GM19372 (cell line): ENCODE results near the gene C5orf15.

ENCODE experiments used
- ATAC-seq: cut with Tn5 transposase; IDR thresholded peaks from one replicate; pipeline ENCODE4 v1.9.1; 2021; ENCODE audit warnings: mild to moderate bottlenecking, low read depth, moderate library complexity; ENCODE audit not compliant: unreplicated experiment

Gene C5orf15

DNA sequence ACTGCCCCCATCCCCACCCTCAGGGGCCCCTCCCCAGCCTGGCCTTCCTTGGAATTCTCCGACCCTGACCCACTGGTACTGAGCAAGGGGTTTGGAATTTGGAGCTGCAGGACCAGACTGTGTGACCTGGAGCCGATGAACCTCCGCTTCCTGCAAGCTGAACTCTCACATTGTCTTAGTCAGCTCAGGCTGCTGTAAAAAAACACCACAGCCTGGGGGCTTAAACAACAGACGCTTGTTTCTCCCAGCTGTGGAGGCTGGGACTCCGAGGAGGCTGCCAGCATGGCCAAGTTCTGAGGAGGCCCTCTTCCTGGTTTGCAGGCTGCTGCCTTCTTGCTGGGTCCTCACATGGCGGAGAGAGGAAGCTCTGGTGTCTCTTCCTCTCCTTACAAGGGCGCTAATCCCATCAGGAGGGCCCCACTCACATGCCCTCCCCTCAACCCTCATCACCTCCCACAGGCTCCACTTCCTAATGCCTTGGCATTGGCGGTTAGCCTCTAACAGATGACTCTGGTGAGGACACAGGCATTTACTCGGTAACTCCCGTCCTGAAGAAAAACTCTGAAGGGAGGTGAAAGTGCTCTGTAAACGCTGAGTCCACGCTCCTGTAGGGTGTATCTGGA is 42.4 kb downstream of the C5orf15 start:
- ATAC-seq: no peak

DNA sequence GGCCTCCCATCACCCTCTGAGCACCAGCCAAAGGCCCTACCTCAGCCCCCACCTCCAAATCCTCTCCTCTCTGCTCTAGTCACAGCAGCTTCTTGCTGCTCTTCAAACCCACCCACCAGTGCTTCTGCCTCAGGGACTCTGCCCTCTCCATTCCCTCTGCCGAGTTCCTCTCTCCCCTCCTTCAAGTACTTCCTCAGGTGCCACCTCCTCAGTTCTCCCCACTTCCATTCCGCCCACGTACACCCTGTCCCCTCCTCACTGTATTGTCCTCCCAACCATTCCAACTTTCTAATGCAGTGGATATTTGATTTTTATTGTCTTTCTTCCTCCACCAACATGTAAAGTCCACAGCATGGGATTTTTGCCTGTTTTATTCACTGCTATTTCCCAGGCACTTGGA is 43.2 kb downstream of the C5orf15 start:
- ATAC-seq: no peak

DNA sequence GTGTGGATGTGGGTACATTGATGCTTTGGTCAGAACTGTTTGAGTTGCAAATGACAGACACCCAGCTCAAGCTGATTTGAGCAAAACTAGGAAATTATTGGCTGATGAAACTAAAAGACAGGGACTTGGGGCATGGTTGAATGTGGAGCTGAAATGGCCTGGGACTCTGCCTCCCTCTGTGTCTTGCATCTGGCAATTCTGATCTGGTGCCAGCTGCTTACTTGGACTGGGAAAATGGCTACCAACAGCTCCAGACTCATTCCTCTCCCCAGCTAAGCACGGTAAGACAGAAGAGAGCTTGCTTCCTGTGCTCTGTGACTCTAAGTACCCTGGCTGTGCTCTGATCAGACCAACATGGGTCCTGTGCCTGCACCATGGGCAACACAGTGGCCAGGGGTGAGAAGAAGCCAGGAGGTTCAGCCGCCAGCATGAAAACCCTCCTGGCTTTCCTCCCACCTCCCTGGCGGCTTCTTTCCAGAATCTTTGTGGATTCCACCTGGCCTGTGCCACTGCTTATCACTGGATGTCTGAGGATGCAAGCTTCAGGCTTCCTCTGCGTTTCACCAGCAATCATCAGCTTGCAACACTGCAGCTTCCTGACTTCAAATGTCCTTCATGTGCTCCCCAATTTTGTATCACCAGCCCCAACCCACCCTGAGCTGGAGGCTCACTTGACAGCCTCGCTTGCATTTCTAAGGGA is 44.1 kb downstream of the C5orf15 start:
- ATAC-seq: no peak

DNA sequence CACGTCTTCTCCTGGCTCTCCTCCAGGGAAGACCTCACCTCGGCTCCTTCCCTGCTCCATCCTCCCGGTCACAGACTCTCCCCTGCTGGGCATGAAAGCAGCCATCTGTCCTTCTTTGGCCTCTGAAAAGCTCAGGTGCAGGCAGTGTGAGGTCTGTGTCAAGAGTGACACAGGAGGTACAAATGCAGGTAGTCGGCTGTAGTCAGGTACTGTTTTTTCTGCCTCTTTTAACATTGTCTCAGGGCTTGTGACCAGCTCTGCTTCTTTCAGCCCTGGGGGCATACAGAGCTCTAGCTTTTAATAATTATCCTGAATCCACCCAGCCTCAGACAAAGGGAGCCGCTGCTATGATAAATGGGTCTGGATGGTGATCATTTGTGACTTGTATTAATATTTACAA is 46.4 kb downstream of the C5orf15 start:
- ATAC-seq: no peak

DNA sequence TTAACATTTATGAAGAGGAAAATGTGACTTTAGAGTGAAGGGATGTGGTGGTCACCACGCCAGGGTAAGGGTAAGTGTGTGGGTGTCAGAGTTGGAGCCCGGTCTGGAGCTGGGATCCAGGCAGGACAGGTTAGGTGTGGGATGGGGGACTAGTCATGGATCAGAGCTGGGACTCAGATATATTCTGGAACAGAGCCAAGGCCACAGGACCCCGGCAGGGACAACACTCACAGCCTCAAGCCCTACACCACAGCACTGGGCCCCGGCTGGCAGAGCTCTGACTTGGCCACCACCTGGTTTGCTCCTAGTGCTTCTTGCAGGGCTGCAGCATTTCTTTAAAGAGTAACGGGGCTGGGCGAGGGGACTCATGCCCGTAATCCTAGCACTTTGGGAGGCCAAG is 47.4 kb downstream of the C5orf15 start:
- no peak for ATAC-seq

DNA sequence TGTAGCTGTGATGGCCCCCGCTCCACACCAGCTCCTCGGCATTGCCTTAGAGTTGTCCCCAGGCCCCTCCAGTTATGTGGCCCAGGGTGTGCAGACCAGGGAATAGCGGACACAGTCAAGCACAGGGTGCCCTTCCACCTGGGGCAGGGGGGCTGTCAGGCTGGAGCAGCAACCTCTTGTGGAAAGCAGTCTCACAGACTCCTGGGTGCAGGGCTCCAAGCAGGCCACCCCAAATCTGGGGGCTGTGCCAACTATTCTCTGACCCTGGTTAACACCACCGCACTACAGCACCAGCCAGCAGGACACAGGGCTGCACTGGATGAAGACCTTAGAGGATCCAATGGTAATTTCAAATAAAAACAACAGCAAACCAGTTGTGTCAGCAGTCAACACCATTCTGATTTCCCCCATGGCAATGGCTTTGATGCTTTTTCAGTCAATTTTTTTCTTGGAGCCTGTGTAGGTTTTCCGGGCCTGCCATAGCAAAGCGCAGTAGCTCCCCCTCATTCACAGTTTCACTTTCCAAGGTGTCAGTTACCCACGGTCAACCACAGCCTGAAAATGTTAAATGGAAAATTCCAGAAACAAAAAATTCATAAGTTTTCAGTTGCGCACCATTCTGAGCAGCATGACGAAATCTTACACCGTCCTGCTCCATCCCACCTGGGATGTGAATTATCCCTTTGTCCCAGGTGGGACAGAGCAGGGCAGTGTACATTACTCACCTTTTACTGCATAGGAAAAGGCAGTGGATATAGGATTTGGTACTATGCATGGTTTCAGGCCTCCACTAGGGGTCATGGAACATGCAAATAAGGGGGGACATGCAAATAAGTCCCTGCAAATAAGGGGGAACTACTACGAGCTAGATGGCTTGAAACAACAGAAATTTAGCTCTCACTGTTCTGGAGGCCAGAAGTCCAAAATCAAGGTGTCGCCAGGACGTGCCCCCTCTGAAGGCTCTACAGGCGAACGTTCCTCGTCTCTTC is 49.0 kb downstream of the C5orf15 start:
- no peak for ATAC-seq

DNA sequence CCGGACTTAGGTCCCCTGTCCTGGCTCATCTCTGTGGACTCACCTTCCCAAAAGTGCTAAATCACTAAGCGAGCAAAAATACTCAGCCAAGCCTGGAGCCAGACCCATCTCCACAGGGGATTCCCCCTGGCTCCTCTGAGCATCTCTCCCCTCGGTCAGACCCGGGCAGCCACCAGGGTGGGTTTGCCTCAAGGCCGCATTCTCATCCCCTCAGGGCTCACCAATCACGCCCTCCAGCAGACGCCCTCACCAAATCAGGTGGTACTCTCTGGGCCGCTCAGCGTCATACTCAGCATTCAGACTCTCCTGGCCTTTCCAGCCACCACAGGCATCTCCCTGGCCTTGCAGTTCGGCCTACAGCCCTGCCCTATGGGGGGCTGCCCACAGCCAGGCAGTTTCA is 49.7 kb downstream of the C5orf15 start:
- ATAC-seq: no peak

DNA sequence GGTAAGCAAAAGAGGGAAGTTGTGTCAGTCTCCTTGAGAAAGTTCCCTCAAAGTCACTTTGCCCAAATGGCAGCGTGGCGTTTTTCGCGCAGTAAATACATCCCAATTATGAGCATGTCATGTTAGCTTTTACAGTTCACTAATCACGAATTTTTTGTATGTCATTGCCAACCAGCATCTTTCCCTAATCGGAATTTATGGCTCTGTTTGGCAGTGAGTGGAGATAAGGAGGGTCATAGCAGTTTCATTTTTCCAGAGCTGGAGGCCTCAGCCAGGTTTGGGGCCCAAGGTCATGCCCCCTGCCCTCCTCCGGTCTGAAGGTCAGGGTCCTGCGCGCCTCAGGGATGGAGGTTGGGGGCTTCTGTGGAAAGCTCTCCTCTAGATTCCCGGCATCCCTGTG is 50.1 kb downstream of the C5orf15 start:
- ATAC-seq: no peak

DNA sequence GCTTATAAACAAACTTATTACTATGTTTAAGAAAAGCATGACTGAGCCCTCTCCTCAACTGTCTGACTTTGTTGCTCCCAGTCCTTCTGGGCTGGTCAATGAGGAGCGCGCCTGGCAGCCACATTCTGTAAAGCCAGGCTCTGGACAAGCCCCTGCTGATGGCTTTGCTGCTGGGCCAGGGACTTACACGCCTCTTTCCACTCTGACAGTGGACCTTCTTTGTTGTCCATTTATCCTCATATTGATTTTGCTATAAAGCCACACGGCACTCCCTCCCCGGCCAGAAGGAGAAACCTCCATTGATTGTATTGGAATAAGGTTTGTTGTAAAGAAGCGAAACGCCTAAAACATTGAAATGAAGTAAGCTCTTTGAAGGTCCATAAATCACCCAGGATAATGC is 50.6 kb downstream of the C5orf15 start:
- no peak for ATAC-seq

DNA sequence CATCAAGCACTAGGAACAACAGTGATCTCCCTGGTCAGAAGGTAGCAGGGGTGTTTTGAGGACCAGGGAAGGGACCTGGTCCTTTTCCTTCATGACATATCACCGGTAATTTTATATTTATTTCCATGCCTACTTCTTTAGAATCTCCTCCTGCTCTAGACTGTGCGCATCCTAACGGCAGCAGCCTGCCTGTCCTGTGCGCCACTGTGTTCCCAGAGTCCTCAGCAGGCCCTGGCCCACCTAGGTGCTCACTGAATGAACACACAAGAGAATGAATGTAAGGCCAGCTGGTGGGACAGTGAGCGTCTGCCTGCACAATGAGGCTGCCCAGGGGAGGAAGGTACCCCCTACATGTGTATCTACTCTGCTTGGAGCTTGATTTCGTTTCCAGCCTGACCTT is 51.5 kb downstream of the C5orf15 start:
- no peak for ATAC-seq

DNA sequence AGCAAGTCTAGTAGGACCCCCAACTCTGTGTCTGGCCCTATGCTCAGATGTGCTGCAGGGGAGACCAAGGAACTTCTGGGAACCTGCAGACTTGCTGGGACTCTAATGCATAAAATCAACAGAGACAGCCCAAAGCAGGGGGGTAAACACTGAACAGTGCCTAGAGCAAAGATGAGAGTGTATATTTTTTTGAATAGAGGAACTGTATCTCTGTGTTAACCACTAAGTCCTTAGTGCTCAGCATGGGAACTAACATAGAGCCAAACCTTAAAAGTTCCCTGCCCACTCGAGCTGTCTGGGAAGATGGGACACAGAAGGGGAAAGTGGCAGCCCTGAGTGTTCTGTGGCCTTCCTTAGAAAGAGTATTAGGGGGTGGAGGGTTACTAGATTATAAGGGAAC is 51.9 kb downstream of the C5orf15 start:
- no peak for ATAC-seq

DNA sequence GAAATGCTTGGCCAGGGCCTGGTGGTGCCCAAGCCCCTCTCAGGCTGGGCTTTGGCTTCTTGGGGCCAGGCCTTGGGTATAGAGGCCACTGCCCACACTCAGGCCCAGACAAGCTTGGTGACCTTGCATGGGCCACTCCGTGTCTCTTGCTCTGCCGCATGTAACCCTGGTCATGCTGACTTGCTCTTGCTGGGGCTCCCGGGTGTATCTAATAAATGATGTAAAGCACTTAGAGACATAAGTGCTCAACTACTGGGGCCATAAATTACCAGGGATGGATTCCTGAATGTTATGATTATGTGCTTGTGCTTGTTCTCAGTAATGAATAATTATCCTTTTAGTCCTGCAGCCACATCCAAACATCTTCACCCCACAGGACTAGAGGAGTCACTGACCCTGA is 54.0 kb downstream of the C5orf15 start:
- no peak for ATAC-seq

DNA sequence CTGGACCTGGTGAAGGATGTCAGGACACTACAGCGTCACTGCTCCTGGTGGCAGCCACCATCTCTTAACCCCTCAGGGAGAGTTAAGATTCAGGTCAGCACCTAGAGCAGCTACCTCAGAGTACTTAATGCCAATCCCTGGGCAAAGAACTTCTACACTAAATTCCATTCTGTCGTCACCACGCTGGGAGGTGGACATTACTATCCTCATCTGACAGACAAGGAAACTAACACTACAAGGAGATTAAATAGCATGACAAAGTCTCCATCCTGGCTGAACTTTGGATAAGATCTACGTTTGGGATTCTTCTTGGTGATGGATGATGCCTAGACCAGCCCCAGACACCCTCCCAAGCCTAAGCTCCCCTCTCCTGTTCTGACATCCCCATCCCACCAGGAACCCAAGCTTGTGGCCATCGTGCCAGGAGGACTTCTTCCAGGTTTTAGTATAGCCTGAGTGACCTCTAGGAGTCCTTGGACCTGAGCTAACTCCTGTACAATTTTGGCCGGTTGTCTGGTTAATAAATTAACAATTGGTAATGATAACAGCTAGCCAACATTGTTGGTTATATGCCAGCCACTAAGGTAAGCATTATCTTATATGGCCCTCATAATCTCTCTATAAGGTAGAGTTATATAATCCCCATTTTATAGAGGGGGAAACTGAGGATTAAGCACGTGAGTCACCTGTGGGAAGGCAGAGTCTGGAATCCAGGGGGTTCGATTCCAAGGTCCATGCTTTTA is 54.8 kb downstream of the C5orf15 start:
- no peak for ATAC-seq

DNA sequence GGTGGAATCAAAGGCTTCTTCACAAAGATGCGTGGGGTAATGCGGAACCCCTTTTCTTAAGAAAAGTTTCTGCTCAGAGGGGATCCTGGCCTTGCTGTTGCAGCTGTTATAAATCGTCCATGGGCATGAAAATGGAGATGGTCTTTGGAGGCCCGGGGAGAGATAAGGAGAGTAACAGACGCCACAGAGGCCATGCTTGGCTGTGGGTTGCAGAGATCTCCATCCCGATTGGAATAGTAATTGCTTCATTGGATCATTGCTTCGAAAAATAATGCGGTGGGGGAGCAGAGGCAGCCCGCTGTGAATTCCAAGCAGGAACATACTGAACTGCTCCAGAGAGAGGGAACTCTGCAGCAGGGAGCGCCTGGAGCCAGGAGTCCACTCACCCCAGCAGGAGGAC is 55.5 kb downstream of the C5orf15 start:
- no peak for ATAC-seq

DNA sequence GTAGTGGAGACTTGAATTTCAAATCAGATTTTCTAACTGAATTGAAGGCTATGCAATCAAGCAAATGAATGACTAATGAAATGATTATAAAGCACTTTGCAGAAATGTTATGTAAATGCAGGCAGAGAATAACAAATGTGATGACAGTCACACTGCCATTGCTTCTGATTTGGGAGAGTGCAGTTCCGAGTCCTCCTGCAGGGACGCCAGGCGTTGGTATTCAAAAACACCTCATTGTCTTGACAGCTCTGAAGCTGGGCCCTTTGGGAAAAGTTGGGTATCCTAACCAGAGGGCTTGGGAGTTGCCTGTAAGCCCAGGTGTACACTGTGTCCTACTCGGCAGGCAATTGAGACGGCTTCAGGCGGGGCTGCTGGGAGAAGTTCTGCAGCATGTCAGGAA is 57.9 kb downstream of the C5orf15 start:
- no peak for ATAC-seq

DNA sequence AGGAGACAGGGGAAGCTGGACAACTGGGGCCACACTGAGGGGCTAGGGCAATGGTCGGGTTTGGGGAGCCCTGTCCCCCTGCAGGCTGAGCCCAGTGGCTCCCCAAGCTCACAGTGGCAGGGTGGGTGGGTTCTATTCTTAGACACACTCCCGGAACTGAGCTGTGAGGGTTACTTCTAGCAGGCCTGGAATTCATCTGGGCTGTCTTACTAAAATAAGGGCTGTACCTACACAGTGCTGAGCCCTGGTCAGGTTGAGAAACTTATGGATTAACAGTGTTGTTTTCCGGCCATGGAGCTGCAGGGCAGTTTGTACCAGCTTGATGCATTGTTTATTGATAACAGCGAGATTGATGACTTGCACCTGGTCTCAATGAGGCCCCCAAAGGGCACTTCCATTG is 58.8 kb downstream of the C5orf15 start:
- no peak for ATAC-seq

DNA sequence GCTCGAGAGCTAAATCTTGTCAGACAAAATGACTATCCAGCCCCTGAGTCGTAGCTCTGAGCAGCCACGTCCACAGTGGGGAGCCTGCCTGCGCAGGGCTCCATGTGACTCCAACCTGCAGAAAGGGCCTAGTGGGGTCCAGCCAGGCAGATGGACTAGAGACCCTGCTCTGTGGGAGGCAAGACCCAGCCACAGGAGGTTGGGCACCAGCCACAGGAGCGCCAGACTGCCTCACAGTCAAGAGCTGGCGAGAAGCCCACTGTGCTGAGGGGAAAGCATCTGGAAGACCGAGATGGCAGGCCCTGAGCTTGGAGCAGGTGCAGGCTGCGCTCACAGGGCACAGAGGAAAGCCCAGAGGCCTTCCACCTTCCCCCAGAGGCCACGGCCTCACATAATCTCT is 61.4 kb downstream of the C5orf15 start:
- ATAC-seq: no peak

DNA sequence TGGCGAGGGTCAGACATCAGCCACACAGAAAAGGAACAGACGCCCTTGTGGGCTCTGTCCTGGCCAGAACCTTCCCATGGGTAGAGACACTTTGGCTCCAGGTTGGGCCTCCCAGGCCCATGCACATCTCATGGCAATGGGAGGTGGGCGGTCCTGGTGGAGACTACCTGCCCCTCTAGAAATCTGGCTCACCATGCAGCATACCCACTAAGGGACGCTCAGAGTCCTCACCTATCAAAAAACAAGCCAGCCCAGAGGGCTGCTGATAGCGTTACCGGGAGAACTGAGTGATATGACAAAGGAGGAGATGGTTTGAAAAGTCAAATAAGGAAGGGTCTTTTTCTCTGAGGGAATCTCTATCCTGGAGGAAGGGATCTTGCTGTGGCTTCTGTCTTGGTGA is 62.1 kb downstream of the C5orf15 start:
- no peak for ATAC-seq
